ENCODE results near the gene ARSB.

Gene ARSB

GRCh38 chr5:78827725-78828124 is 157.4 kb downstream of the ARSB start:
- Histone ChIP-seq H3K27me3 (replicated peaks; ENCODE audit: control insufficient read depth, insufficient read depth, low read length, poor library complexity, severe bottlenecking) (no peaks in the 10 kb centered on the region), H3K4me1 (ENCODE audit: control insufficient read depth, insufficient read depth, low read length, poor library complexity, severe bottlenecking) (no peaks in the 10 kb centered on the region), H3K4me3 (ENCODE audit: insufficient read depth, low read depth, low read length, poor library complexity, severe bottlenecking) (no peak overlapping the region), H3K9me3 (ENCODE audit: control insufficient read depth, low read length) (no peaks in the 10 kb centered on the region), H3K27ac (ENCODE audit: insufficient read depth, low read length, poor library complexity, severe bottlenecking) (no peak overlapping the region), H3K36me3 (ENCODE audit: control insufficient read depth, insufficient read depth, low read length) (no peaks in the 10 kb centered on the region)
- DNase-seq = no peak

GRCh38 chr5:78824831-78825281 is 160.3 kb downstream of the ARSB start:
- H3K4me3 ChIP-seq (ENCODE audit: insufficient read depth, low read depth, low read length, poor library complexity, severe bottlenecking) = no peak overlapping the region

GRCh38 chr5:78823196-78823595 is 161.9 kb downstream of the ARSB start:
- Histone ChIP-seq H3K9me3 (ENCODE audit: control insufficient read depth, low read length) (no peaks in the 10 kb centered on the region), H3K4me3 (ENCODE audit: insufficient read depth, low read depth, low read length, poor library complexity, severe bottlenecking) (no peak overlapping the region), H3K4me1 (ENCODE audit: control insufficient read depth, insufficient read depth, low read length, poor library complexity, severe bottlenecking) (no peaks in the 10 kb centered on the region), H3K36me3 (ENCODE audit: control insufficient read depth, insufficient read depth, low read length) (no peaks in the 10 kb centered on the region), H3K27ac (ENCODE audit: insufficient read depth, low read length, poor library complexity, severe bottlenecking) (no peak overlapping the region), H3K27me3 (replicated peaks; ENCODE audit: control insufficient read depth, insufficient read depth, low read length, poor library complexity, severe bottlenecking) (no peaks in the 10 kb centered on the region)
- DNase-seq = no peak

More at GRCh38 chr5:78824831-78825281, 160.3 kb downstream of the ARSB start:
- H3K27me3 ChIP-seq (replicated peaks; ENCODE audit: control insufficient read depth, insufficient read depth, low read length, poor library complexity, severe bottlenecking) = no peaks in the 10 kb centered on the region
- H3K9me3 ChIP-seq (ENCODE audit: control insufficient read depth, low read length) = no peaks in the 10 kb centered on the region
- no peaks in the 10 kb centered on the region for H3K4me1 ChIP-seq (ENCODE audit: control insufficient read depth, insufficient read depth, low read length, poor library complexity, severe bottlenecking)
- no peaks in the 10 kb centered on the region for H3K36me3 ChIP-seq (ENCODE audit: control insufficient read depth, insufficient read depth, low read length)
- DNase-seq = no peak
- no peak overlapping the region for H3K27ac ChIP-seq (ENCODE audit: insufficient read depth, low read length, poor library complexity, severe bottlenecking)

GRCh38 chr5:78821536-78822021 is 163.5 kb downstream of the ARSB start:
- no peaks in the 10 kb centered on the region for H3K27me3 ChIP-seq (replicated peaks; ENCODE audit: control insufficient read depth, insufficient read depth, low read length, poor library complexity, severe bottlenecking)
- no peak for DNase-seq
- no peak overlapping the region for H3K27ac ChIP-seq (ENCODE audit: insufficient read depth, low read length, poor library complexity, severe bottlenecking)
- H3K36me3 ChIP-seq (ENCODE audit: control insufficient read depth, insufficient read depth, low read length) = no peaks in the 10 kb centered on the region
- no peak overlapping the region for H3K4me3 ChIP-seq (ENCODE audit: insufficient read depth, low read depth, low read length, poor library complexity, severe bottlenecking)
- no peaks in the 10 kb centered on the region for H3K4me1 ChIP-seq (ENCODE audit: control insufficient read depth, insufficient read depth, low read length, poor library complexity, severe bottlenecking)
- no peaks in the 10 kb centered on the region for H3K9me3 ChIP-seq (ENCODE audit: control insufficient read depth, low read length)

GRCh38 chr5:78819707-78820106 is 165.4 kb downstream of the ARSB start:
- no peak overlapping the region for H3K4me3 ChIP-seq (ENCODE audit: insufficient read depth, low read depth, low read length, poor library complexity, severe bottlenecking)
- DNase-seq = no peak
- no peaks in the 10 kb centered on the region for H3K27me3 ChIP-seq (replicated peaks; ENCODE audit: control insufficient read depth, insufficient read depth, low read length, poor library complexity, severe bottlenecking)

GRCh38 chr5:78819166-78819565 is 165.9 kb downstream of the ARSB start:
- no peak for DNase-seq
- H3K4me1 ChIP-seq (ENCODE audit: control insufficient read depth, insufficient read depth, low read length, poor library complexity, severe bottlenecking) = no peaks in the 10 kb centered on the region
- no peaks in the 10 kb centered on the region for H3K9me3 ChIP-seq (ENCODE audit: control insufficient read depth, low read length)
- H3K27ac ChIP-seq (ENCODE audit: insufficient read depth, low read length, poor library complexity, severe bottlenecking) = no peak overlapping the region
- no peaks in the 10 kb centered on the region for H3K27me3 ChIP-seq (replicated peaks; ENCODE audit: control insufficient read depth, insufficient read depth, low read length, poor library complexity, severe bottlenecking)
- H3K36me3 ChIP-seq (ENCODE audit: control insufficient read depth, insufficient read depth, low read length) = no peaks in the 10 kb centered on the region
- H3K4me3 ChIP-seq (ENCODE audit: insufficient read depth, low read depth, low read length, poor library complexity, severe bottlenecking) = no peak overlapping the region

More at GRCh38 chr5:78819707-78820106, 165.4 kb downstream of the ARSB start:
- Histone ChIP-seq H3K27ac (ENCODE audit: insufficient read depth, low read length, poor library complexity, severe bottlenecking) (no peak overlapping the region), H3K4me1 (ENCODE audit: control insufficient read depth, insufficient read depth, low read length, poor library complexity, severe bottlenecking) (no peaks in the 10 kb centered on the region), H3K36me3 (ENCODE audit: control insufficient read depth, insufficient read depth, low read length) (no peaks in the 10 kb centered on the region), H3K9me3 (ENCODE audit: control insufficient read depth, low read length) (no peaks in the 10 kb centered on the region)

- Histone ChIP-seq H3K9me3 (ENCODE audit: control insufficient read depth, low read length) (no peaks in the 10 kb centered on the region), H3K4me1 (ENCODE audit: control insufficient read depth, insufficient read depth, low read length, poor library complexity, severe bottlenecking) (no peaks in the 10 kb centered on the region), H3K27me3 (replicated peaks; ENCODE audit: control insufficient read depth, insufficient read depth, low read length, poor library complexity, severe bottlenecking) (no peaks in the 10 kb centered on the region), H3K27ac (ENCODE audit: insufficient read depth, low read length, poor library complexity, severe bottlenecking) (no peak overlapping the region), H3K4me3 (ENCODE audit: insufficient read depth, low read depth, low read length, poor library complexity, severe bottlenecking) (no peak overlapping the region), H3K36me3 (ENCODE audit: control insufficient read depth, insufficient read depth, low read length) (no peaks in the 10 kb centered on the region)
- DNase-seq = no peak
Measured at GRCh38 chr5:78816143-78816765, 168.9 kb downstream of the ARSB start.

- H3K9me3 ChIP-seq (ENCODE audit: control insufficient read depth, low read length) = no peaks in the 10 kb centered on the region
- no peak overlapping the region for H3K27ac ChIP-seq (ENCODE audit: insufficient read depth, low read length, poor library complexity, severe bottlenecking)
- H3K27me3 ChIP-seq (replicated peaks; ENCODE audit: control insufficient read depth, insufficient read depth, low read length, poor library complexity, severe bottlenecking) = no peaks in the 10 kb centered on the region
- no peaks in the 10 kb centered on the region for H3K36me3 ChIP-seq (ENCODE audit: control insufficient read depth, insufficient read depth, low read length)
- DNase-seq = no peak
- H3K4me1 ChIP-seq (ENCODE audit: control insufficient read depth, insufficient read depth, low read length, poor library complexity, severe bottlenecking) = no peaks in the 10 kb centered on the region
- no peak overlapping the region for H3K4me3 ChIP-seq (ENCODE audit: insufficient read depth, low read depth, low read length, poor library complexity, severe bottlenecking)
Measured at GRCh38 chr5:78813906-78814530, 171.1 kb downstream of the ARSB start.

GRCh38 chr5:78813286-78813685 is 171.8 kb downstream of the ARSB start:
- Histone ChIP-seq H3K4me3 (ENCODE audit: insufficient read depth, low read depth, low read length, poor library complexity, severe bottlenecking) (no peak overlapping the region), H3K4me1 (ENCODE audit: control insufficient read depth, insufficient read depth, low read length, poor library complexity, severe bottlenecking) (no peaks in the 10 kb centered on the region), H3K27me3 (replicated peaks; ENCODE audit: control insufficient read depth, insufficient read depth, low read length, poor library complexity, severe bottlenecking) (no peaks in the 10 kb centered on the region), H3K9me3 (ENCODE audit: control insufficient read depth, low read length) (no peaks in the 10 kb centered on the region), H3K27ac (ENCODE audit: insufficient read depth, low read length, poor library complexity, severe bottlenecking) (no peak overlapping the region), H3K36me3 (ENCODE audit: control insufficient read depth, insufficient read depth, low read length) (no peaks in the 10 kb centered on the region)
- no peak for DNase-seq

- Histone ChIP-seq H3K9me3 (ENCODE audit: control insufficient read depth, low read length) (no peaks in the 10 kb centered on the region), H3K4me1 (ENCODE audit: control insufficient read depth, insufficient read depth, low read length, poor library complexity, severe bottlenecking) (no peaks in the 10 kb centered on the region), H3K4me3 (ENCODE audit: insufficient read depth, low read depth, low read length, poor library complexity, severe bottlenecking) (no peak overlapping the region), H3K27ac (ENCODE audit: insufficient read depth, low read length, poor library complexity, severe bottlenecking) (no peak overlapping the region), H3K27me3 (replicated peaks; ENCODE audit: control insufficient read depth, insufficient read depth, low read length, poor library complexity, severe bottlenecking) (no peaks in the 10 kb centered on the region), H3K36me3 (ENCODE audit: control insufficient read depth, insufficient read depth, low read length) (no peaks in the 10 kb centered on the region)
- DNase-seq = no peak
Measured at GRCh38 chr5:78811866-78812265, 173.2 kb downstream of the ARSB start.
